NCI-H1105 (cell line): Measurements from ENCODE around the gene TCIRG1.

ENCODE experiments used
- DNase-seq: peaks from one replicate; lab custom pipeline; 2025; lab: John Stamatoyannopoulos, UW

The TCIRG1 gene

DNA sequence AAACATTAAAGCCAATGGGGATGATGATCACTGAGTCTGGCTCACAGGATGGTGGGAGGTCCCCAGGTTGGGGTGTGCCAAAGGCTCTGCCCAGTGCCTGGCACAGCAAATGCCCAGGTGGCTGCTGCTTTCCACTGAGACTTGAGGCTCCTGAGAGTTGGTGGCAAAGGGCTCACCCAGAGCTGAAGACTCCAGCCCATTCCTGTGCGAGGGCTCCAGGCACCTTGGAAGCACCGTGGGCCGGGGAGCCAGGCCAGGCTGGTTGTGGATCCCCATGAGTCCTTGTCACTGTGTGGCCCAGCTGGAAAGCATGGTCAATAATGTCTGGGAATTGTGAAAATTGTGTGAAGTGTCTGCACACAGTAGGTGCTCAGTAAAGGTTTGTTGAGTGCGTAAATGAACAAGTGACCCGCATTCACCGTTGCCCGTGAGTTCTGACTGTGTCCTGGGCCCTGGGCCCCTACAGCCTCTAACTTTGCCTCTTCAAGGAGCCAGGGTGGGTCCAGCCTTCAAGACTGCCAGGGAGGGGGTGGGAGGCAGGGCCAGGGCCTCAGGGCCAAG lies 32.1 kb upstream of the TCIRG1 start:
- DNase-seq: no peak

DNA sequence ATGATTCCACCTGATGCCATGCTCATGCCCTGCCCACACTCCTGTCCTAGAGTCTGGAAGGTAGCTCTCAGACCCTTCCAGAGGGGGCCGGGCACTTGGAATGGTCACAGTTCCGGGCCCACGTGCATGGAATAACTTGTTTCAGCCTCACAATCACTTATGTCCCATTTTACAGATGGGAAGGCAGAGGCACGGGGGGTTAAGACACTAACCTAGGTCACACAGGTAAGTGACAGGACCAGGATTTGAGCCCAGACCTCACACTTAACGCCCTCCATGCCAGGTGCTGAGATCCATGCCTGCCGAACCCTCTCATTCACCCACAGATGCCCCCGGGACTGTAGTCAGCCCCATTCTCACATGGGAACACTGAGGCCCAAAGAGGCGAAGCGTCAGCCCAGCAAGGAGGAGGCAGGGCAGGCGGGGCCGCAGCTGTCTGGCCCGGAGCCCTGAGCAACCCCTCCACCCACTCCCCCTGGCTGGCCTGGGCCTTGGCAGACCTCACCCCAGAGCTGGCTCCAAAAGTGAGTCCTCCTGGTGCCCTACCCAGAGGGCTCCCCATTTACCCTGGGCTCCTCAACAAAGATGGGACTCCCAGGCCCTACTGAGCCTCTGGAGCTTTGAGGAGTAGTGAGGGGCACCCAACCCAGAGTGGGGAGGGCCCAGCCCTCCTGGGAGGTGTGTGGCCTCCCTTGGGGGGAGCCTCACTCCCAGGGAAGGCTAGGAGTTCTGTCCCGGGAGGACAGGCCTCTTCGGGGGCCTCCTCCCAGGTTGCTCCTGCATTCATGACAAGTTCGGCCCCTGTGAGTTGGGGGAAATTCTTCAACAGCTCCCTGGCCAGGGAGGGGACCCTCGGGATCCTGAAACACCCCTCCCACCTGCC lies 31.1 kb upstream of the TCIRG1 start:
- DNase-seq: no peak

DNA sequence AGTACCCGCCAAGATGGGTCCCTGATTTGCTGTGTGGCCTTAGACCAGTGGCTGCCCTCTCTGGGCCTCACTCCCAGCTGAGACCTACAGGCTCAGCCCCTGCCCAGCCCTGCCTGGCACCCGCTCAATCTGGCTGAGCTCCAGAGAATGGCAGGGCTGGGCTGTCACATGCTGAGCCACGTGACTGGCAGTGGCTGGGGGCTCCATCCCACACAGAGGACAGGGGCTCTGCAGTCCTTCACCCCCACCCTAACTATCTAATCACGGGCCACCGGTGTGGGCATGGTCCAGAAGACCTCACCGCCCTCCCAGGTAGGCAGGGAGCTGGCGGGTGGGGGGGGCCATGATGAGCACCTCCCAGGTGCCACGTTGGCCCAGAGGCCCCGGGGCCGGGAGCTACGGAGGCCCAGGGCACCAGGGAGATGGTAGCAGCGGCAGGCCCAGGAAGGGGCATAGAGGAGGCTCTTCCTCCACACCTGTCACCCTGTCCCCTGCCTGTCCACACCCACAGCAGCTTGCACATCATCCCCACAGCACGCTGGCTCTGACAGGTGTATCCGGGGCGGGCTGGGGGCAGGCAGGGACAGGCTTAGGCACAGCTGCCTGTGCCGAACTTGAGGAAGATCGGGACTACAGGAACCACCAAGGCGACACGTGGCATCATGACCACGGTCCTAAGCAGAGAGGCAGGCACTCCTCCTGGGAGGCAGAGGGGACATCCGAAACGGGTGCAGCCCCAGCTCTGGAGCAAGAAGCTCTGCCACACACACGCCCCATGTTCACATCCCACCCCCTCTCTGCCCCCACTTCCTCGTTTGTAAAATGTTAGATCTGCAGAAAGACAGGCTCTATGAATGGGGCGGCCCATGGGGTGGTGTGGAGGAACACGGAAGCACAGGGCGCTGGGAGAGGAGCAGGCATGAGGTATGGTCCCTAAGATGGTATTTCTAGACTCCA lies 30.2 kb upstream of the TCIRG1 start:
- peak; percentile 70 for DNase-seq

DNA sequence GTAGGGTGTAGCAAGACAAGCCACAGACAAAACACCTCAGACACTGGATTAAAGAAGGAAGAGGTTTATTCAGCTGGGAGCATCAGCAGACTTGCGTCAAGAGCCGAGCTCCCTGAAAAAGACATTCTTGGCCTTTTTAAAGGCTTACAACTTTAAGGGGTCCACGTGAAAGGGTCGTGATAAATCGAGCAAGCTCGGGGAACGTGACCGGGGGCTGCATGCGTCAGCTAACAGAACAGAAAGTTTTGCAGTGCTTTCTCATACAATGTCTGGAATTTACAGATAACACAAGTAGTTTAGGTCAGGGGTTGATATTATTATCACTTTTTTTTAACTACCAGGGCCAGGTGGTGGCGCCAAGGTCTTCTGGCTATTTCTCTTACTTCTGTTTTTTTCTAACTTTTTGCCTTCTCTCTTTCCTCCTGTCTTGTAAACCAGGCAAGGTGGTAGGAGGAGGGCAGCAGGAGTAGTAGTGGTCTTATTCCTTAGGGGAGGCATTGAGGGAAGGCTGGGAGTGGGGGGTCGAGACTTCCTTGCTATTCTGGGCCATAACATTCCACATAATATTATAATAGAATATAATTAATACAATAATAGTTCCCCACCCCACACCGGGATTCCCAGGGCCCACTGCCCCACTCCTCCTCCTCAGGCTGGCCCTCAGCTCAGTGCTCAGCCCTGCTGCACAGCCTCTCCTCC lies 29.3 kb upstream of the TCIRG1 start:
- DNase-seq: no peak

DNA sequence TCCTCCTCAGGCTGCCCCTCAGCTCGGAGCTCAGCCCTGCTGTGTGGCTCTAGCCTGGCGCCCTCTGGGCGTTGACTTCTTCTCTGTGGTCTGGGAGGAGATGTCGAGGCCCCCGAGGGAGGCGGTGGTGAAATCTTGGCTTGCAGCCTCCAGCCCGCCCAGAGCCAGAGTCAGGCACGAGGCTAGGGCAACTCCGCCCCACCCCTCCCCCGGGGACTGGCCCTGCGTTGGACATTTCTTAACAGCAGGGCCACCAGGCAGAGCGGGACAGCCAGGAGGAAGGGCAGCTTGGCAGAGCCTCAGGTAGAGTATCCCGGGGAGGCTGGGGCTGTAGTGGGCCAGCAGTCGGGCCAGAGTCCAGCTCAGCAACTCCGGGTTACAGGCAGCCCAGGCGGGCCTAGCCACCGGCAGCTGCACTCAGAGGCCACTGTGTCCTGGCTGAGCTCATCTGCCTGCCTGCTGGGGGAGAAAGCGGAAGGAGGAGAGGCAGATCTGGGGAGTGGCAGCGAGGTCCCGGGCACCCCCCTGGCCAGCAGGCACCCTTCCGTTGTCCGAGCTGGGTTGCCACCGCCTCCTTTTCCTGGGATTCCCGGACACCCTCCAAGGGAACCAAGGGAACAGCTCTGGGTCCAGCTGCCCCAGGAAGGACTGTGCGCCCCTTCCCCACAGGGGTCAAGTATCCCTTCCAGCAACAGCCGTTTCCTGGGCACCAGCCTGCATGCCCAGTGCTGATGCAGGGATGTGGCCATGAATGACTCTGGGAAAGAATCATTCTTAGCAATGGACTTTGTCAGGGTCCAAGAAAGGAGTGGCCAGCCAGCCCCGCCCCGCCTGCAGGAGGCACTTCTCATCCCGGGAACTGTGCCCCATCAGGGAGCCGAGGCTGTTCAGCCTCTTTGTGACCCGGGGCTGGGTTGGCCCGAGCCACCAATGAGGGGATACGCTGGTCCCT lies 28.5 kb upstream of the TCIRG1 start, which contains the start of gene ALDH3B1:
Gene ALDH3B1, plus strand, starts transcription at position 238 of the 952 bp plus-strand sequence. CDS start 4,971 bp downstream, outside the sequence.
- no peak for DNase-seq

DNA sequence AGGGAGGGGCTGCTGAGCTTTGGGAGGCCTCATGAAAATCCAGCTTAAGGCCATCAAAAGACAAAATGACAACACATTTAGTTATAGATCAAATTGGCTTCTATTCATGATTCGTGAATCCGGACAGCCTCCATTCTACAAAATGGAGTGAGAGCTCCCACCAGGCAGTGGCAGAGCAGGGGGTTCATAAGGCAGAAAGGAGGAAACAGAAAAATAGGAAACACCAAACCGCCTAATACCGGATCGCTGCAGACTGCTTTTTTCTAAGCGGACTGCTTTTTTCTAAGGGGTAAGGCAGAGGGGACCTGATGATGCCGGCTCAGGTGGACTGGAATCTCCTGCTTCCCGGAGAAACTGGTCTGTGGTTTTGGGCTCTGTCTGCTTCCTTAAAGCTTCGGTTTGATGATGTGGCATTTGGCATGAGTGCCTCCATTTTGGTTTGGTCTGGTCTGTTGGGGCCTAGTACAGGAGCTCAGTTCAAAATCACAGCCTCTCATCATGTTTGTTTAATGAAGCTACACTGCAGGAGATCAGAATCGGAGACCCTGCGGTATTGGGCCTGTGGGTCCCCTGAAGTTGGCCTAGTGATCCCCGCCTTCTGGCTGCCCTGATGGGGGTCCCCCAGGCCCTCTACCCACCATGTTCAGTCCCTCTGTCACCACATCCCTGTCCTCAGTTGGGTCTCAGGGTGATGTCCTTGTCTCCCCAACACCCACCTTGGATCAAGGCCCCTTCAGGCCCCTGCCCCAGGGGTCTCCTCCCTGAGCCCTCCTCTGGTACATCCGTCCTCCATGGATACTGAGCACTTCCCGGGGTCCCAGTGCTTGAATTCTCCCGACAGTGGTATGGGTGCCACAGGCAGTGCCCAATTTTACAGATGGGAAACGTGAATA lies 27.5 kb upstream of the TCIRG1 start:
- no peak for DNase-seq

DNA sequence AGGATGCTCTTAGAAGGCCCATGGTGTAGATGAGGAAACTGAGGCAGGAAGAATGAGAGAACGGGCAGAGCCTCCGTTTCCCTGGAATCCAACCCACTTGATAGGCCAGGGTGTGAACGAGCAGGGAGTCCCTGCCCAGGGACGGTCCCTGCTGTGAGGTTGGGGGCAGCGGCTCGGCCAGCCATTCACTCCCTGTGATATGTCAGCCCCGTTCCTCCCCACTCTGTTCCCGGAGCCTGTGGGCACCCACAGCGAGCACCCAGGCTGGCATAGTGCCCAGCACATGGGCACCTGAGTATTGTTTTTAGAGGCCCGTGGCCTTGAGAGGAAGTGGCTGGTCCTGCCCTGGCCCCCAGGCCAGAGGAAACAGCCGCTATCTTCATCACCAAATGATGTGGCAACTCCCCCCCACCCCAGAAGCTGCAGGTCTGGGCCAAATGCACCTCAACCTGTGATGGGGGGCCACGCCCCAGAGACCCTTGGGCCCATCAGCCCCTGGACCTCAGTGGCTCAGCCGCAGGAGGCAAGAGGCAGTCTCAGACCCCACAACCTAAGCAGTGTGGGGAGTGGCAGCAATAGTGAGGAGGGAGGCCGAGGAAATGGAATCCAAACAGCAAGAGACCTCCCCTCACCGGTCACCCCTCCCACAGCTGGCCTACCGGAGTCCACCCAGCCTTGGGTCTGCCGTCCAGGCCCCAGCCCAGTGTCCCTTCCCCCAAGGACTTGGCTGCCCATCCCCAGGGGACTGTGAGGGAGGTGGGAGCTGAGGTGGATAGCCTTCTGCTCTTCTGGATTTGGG lies 26.6 kb upstream of the TCIRG1 start:
- DNase-seq: no peak

DNA sequence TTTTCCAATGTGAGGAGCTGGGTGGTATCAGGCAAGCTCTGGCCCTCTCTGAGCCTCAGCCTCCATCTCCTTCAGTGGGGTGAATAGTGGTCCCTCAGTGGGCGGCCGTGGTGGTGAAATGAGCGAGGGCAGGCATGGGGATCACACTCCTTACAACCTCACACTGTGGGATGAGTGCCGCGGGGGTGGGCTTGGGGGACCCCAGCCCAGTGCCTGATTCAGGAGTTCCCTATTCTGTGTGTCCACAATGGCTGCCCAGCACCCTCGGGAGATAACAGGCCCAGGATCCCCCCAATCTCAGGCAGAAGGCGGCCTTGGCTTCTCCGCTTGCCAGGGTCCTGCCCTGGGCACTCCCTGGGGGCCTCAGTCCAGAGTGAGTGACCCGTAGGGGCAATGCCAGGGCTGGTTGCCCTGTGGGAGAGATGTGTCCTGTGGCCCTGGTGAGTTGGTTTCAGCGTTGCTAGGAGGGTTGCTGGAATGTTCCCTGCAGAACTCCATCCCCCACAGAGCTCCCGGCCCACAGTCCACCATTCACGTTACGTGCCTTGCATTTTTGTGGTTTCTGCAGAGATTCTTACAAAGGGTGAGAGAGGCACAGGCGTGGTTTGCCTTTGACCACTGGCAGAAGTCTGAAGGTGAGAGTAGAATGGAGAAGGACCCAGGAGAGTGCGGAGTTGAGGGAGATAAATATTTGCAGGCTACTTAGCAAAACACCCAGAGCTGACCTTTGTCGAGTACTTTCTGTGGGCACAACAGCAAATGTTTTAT lies 25.8 kb upstream of the TCIRG1 start:
- no peak for DNase-seq

DNA sequence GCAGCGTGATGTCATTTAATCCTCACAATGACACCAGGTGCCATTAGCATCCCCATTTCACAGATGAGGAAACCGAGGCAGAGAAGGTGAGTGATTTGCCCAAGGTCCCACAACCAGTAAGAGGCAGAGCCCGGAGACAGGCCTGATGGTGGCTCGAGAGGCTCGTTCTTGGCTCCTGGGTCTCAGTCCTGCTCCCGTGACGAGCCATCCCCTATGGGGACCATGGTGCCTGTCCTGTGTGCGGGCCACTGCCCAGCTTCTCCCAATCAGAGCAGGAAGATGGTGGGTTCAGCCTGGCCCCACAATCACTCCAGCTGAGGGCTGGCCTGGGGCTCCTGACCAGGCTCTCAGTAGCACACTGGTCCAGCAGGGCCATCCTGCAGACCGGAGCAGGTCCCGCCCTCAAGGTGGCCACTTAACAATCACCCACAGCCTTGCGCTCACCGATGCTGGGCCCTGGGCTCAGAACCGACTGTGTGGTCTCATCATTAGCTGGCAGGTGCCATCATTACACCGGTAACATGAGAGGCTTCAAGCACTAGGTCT lies 25.1 kb upstream of the TCIRG1 start:
- no peak for DNase-seq

DNA sequence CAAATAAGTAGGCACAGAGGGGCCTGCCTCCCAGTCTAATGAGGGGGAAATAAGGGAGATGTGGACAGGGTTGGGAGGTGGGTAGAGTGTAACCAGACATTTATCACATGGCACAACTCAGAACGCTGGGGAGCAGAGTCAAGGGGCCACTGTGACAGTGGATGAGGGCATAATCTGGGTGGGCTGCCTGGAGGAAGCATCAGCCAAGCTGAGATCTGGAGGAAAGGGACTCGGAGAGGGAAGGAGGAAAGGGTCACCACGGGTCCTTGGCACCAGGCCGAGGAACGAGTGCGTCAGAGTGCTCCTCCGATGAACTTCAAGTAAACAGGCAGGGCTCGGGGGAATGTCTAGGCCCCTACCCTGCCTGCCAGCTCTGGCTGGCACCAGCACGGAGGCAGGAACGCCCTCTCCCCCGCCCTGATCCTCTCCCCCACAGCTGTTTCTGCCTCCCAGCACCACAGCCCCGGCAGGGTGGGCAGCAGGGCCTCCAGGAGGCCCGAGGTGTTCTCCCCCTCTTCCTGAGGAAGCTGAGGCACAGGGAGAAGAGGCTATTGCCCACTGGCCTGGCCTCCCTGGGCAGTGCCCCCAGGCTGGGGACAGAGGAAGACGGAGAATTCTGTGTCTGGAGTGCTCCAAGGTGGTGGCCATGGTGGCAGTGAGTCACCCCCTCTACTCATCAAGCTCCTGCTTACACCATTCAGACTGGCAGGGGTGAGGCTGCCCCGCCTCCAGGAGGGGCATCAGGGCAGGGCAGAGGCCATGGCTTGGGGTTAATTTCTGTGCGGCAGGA lies 24.5 kb upstream of the TCIRG1 start:
- DNase-seq: no peak

DNA sequence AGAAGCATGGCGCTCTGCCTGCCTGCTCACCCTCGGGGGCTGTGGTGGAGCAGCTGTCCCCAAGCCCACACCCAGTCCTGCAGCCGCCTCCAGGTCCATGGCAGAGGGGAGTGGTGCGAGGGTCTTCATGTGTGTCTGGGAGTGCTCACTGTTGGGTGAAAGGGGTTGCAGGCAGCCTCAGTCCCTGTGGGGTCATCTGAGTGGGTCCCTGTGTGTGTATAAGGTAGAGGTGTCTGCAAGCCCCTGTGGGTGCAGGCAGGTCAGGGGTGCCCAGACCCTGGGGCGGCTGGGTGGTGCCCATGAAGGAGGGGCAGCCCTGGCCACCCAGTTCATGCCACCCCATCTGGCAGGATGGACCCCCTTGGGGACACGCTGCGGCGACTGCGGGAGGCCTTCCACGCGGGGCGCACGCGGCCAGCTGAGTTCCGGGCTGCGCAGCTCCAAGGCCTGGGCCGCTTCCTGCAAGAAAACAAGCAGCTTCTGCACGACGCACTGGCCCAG lies 23.8 kb upstream of the TCIRG1 start:
- no peak for DNase-seq

DNA sequence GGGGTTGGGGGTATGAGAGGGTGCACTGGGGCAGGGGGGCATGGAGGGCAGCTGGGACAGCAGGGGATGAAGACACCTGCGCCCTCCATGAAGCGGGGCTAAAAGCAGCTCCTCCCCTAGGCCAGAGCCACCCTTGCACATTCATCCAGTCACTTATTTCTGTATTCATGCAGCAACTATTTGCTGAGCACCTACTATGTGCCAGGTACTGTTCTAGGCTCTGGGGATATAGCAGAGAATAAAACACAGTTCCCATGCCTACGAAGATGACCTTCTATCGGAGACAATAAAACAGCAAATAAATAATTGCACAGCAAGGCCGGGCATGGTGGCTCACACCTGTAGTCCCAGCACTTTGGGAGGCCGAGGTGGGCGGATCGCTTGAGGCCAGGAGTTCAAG lies 23.4 kb upstream of the TCIRG1 start:
- DNase-seq: no peak

DNA sequence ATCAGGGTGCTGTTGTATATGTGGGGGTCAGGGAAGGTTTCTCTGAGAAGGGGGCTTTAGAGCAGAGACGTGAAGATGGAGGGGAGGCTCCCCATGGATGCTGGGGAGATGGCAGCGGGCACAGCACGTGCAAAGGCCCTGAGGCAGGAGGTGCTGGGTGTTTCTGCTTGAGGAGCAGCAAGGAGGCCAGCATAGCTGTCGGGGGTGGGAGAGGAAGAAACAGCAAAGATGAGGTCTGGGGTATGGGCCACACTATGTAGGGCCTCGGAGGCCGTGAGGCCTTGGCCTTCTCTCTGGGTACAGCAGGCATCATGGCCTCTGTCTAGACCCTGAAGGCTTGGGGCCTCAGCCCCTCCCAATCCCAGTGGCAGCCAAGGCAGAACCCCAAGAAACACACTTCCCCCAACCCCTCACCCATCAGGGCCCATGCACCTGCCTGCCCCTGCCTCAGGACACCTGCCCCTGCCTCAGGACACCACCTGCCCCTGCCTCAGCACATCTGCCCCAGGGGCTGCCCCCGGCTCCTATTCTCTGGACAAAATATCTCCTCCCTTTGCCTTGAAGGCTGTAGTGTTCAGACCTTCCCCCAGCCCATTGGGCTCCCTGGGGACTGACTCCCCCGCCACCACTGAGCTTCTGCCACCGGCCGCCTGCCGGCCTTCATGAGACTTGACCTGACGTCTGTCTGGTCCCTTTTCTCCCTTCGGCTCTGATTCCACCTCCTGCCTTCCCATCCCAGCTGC lies 22.5 kb upstream of the TCIRG1 start:
- DNase-seq: no peak

DNA sequence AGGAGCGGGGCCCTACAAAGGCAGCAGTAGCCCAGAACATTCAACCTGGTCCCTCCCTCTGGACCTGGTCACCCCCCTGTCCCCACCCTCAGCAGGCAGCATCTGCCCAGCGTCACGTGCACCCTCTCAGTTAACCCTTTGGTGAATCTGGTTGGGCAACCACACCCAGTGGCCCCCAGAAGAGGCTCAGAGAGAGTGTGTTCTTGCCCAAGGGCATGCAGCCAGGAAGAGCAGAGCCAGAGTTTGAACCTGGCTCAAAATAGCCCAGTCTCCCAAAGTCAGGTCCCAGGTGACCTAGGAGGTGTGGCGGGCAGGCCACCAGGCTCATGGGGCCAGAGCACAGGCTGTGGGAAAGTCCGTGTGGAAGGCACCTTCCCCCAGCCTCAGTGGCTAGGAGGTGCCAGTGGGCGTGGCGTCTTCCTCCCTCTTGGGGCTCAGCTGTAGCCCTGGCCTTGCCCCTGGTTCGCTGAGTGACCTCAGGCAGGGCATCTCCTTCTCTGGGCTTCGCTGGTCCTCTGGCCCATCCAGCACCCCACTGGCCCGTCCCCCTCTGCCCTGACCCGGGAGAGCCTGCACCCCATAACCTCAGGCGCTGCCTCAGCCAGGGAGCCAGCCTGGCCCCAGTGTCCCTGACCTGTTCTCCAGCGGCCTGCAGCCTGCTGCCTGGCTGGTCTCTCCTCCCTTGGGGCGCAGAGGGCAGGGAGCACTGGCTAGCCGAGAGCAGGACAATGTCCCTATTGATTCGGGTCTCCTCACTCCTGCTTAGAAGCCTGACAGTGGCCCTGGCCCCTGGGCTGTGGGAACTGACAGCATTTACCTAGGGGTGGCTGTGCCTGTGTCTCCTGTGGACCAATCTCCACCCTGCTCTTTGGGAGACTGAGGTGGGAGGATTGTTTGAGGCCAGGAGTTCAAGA lies 21.7 kb upstream of the TCIRG1 start:
- DNase-seq: no peak
